GM10248 (cell line): ENCODE results near the gene CARMIL3.

Experiments
- CTCF ChIA-PET: fragments of 300-600 bp; sonication (Branson Sonifier 250); formaldehyde crosslinking; extraction: SDS; loops from one replicate; lab custom pipeline; 2021; ENCODE audit warnings: antibody characterized with exemption; lab: Yijun Ruan, JAX
- POLR2A ChIA-PET: fragments of 350-650 bp; sonication (Branson Sonifier 250); formaldehyde crosslinking; extraction: SDS; loops from one replicate; lab custom pipeline; 2020; ENCODE audit warnings: antibody characterized with exemption; lab: Yijun Ruan, JAX
- DNase-seq: peaks from one replicate; pipeline ENCODE4 v3.0.0; 2012; ENCODE audit errors: extremely low spot score
- CTCF ChIP-seq: IDR thresholded peaks from 2 replicates; pipeline ENCODE4 v1.5.1; 2012; ENCODE audit warnings: mild to moderate bottlenecking, low read depth; ENCODE audit errors: extremely low read depth, missing control alignments, control extremely low read depth

Gene CARMIL3

DNA sequence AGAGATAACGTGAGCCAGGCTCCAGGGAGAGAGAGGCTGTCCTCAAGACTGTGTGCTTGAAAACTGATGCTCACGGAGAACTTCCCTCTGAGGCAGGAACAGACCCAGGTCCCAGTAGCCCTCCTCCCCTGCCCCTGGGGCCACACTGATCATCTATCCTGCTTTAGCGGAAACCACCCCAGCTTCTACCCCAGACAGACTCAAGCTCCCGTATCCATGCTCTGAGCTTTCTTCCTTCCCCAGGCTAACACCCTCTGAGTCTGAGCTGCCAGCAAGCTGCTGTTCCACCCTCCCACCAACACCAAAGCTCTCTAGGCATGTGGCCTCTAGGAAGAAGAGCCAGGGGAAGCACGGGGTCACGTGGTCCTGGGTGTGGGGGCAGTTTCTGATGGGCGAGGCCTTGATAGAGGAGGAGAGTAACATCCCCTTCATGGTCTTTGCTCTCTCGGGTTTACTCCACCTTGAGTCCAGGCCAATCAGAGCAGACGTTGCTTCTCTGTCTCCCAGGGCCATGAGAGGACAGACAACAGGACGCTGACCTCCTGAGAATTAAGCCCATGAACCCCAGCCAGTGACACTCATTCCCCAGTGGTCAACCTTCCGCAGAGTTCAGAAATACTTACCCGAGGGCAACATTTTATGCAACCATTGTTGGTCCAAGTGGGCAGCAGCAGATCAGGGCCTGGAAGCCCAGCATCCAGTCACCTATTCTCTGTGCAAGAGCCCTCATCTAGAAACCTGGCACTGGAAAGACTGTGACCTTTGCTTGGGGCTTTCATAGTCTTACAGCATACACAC is 43.7 kb downstream of the CARMIL3 start:
- POLR2A ChIA-PET: interaction anchor here (0.7 to 2.7 kb wide), 8 partner anchors 8 to 542 kb away, joined by 3 to 29 read pairs (median 5); partner anchors contain the start of genes DCAF11, EMC9, IRF9 and NRL
- CTCF ChIA-PET: interaction anchor here (0.8 to 13.9 kb wide), 11 partner anchors 10 to 336 kb away, joined by 3 to 246 read pairs (median 3); partner anchors contain the start of genes CARMIL3, DCAF11, EMC9 and MDP1
- TF ChIP-seq CTCF: no peak
- peak; percentile 94 for DNase-seq

GRCh38 chr14:24096545-24097181 is 44.9 kb downstream of the CARMIL3 start:
- TF ChIP-seq CTCF: no peak
- ChIA-PET POLR2A (interaction anchor here (0.9 kb wide), 1 partner anchor 18 kb away, joined by 3 read pairs; the partner anchor contains the start of gene DCAF11), CTCF (interaction anchor here (1.3 to 13.9 kb wide), 3 partner anchors 9 to 64 kb away, joined by 3 to 246 read pairs (median 3); no protein-coding TSS in a partner anchor)
- DNase-seq: no peak

GRCh38 chr14:24098229-24098926 is 46.6 kb downstream of the CARMIL3 start:
- ChIA-PET POLR2A (no interaction called here), CTCF (interaction anchor here (0.9 to 13.9 kb wide), 7 partner anchors 4 to 109 kb away, joined by 3 to 246 read pairs (median 5); partner anchors contain the start of gene PCK2)
- no peak for DNase-seq
- TF ChIP-seq CTCF: no peak

GRCh38 chr14:24098927-24099813 is 47.4 kb downstream of the CARMIL3 start:
- no peak for TF ChIP-seq CTCF
- no peak for DNase-seq
- CTCF ChIA-PET: interaction anchor here (1.4 to 13.9 kb wide), 3 partner anchors 5 to 18 kb away, joined by 5 to 246 read pairs (median 246); partner anchors contain the start of gene PCK2

GRCh38 chr14:24100197-24100981 is 48.6 kb downstream of the CARMIL3 start:
- POLR2A ChIA-PET: no interaction called here
- no peak for TF ChIP-seq CTCF
- DNase-seq: no peak
- CTCF ChIA-PET: interaction anchor here (13.5 to 13.9 kb wide), 2 partner anchors 5 to 6 kb away, joined by 246 read pairs; partner anchors contain the start of gene PCK2

More at GRCh38 chr14:24098927-24099813, 47.4 kb downstream of the CARMIL3 start:
- POLR2A ChIA-PET: no interaction called here
